GM21825 (cell line): ENCODE data around the gene TPD52L1.
A peak's percentile ranks its signal among the peaks of the same experiment; 100 is the strongest.

Experiments
- ATAC-seq: cut with Tn5 transposase; IDR thresholded peaks from one replicate; pipeline ENCODE4 v1.9.1; 2021; ENCODE audit warnings: mild to moderate bottlenecking, moderate library complexity; ENCODE audit not compliant: unreplicated experiment

TPD52L1 gene

GRCh38 chr6:125301435-125302391, 148.1 kb downstream of the TPD52L1 start, which contains the start of gene HDDC2:
TSS of gene HDDC2 (minus strand) at chr6:125301967. CDS start at chr6:125301932, 35 bp downstream.
- ATAC-seq, result peak; percentile 86

DNA sequence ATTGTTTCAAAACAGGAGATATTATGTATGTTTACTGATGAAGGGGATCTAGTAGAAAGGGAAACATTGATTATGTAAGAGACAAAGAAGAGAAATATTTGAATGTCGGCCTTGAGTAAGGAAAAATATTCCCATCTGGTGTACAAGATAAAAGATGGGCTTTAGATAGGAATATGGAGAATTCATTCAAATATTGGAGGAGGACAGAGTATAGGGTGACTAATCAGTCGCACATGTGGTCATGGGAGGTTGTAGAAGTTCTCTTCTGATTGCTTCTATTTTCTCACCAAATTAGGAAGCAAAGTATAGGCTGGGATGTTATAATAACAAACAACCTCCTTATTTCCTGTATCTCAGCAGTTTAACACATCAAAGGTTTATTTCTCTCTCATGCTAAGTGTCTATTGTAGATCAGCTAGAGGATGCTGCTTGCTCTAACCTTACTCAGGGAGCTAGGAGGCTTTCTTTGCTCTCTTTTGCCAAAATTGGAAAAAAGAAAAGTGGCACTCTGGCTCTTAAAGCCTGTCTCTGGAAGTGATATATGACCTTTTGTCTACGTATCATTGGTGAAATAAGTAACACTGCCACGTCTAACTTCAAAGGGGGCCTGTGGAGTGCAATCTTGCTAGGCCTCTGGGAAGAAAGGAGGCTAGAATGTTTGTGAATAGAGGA, 149.4 kb downstream of the TPD52L1 start:
- no peak for ATAC-seq

DNA sequence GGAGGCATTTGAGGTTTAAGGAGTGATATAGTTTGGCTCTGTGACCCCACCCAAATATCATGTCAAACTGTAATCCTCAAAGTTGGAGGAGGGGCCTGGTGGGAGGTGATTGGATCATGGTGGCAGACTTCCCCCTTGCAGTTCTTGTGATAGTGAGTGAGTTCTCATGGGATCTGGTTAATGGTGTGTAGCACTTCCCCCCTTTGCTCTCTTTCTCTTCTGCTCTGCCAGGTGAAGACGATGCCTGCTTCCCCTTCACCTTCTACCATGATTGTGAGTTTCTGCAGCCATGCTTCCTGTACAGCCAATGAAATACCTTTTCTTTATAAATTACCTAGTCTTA, 149.9 kb downstream of the TPD52L1 start:
- ATAC-seq, result no peak

DNA sequence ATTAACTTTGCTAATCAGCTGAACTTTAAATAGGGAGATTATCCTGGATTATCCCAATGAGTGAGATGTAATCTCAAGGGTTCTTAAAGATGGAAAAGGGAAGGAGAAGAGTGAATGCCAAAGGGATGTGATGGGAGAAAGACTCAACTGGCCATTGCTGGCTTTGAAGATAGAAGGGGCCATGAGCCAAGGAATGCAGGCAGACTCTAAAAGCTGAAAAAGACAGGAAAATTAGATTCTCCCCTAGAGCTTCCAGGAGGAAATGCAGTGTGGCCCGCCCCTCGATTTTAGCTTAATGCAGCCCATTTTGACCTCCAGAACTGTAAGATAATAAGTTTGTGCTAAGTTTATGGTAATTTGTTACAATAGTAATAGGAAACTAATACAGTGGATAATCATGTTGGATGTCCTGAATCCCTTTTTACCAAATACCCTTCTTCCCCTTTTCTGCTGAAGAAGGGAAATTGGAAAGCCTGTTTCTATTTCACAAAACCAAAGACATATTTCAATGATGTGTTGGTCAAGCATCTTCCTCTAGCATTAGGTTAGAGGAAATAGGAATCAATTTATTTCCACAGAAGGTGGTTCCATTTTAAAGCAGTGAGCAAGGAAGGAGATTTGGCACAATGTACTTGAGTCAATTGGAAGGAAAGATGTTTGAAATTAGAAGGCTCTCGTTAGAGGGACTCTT, 151.5 kb downstream of the TPD52L1 start:
- no peak for ATAC-seq

- no peak for ATAC-seq
Observed at GRCh38 chr6:125306756-125307149, 153.2 kb downstream of the TPD52L1 start.

- no peak for ATAC-seq
Observed at GRCh38 chr6:125307150-125307838, 153.7 kb downstream of the TPD52L1 start.

DNA sequence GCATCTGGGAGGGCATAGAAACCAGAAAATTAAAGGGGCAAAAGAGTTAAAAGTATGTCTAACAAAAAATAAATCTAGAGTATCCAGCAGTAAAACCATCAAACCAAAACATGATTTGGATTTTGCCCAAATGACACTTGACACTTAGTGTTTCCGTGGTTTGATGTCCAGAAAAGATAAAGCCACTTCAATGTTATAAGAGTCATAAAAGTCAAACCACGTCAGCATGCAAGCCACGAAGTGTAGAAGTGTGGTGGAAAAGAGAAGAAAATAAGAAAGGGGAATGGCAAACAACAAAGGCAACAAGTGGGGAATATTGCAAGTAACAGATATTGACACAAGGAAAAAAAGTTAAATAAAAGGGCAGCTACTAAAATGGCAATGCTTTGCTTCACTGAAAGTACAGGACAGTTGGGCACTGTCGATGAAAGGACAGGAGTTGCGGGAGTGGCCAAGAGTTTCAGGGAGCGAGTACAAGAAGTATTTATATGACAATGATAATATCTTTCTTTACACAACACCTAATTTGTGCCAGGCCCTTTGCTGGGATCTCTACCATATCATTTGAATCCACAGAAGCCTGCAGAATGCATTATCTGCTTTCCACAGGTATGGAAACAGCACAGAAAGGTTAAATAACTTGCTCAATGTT, 154.5 kb downstream of the TPD52L1 start:
- no peak for ATAC-seq

GRCh38 chr6:125310994-125311649, 157.5 kb downstream of the TPD52L1 start:
- ATAC-seq, result peak; percentile 76

DNA sequence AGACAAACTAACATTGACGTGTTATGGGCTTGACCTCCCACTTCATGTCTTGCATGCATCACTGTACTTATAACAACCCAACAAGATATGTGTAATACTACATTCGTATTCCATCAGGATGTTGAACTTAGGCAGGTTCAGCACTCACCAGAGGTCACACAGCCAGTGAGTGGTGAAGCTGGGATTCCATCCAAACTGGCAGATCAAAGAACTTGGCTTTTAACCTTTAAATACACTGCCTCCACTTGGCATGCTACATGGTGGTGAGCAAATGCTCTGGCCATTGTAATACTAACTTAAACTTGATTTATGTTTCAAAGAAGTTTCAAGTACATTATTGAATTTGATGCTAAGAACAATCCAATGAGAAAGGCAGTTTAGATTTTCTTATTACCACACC, 158.9 kb downstream of the TPD52L1 start:
- ATAC-seq, result no peak

DNA sequence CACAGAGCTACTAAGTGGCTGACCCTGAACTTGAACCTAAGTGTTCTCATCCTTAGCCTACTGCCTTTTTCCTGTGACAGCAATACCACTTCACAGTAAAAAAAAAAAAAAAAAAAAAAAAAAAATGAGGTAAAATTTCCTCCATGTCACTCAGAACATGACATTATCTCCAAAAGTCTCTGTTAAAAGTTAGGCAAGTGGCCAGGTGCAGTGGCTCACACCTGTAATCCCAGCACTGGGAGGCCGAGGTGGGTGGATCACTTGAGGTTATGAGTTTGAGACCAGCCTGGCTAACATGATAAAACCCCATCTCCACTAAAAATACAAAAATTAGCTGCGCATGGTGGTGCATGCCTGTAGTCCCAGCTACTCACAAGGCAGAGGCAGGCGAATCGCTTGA, 159.4 kb downstream of the TPD52L1 start:
- ATAC-seq, result no peak
